Upper lobe of right lung (tissue), 1 donor: ENCODE data around the gene CDC42. TPM values are rescaled to one million over a fixed set of nuclear protein-coding genes. Genes with fewer than 3 reads are reported as not detected.

Source experiments
- ATAC-seq: fragments of 200-7000 bp; cut with Tn5 transposase; one replicate; pipeline ENCODE4 v1.9.1; 2020; ENCODE audit warnings: mild to moderate bottlenecking, moderate library complexity
- DNase-seq: peaks from one replicate; pipeline ENCODE4 v3.0.0-alpha.2; 2020
- H3K27ac ChIP-seq: fragments of 200-600 bp; one replicate; pipeline ENCODE4 v1.8.0; 2022
- H3K27me3 ChIP-seq: fragments of 200-600 bp; one replicate; pipeline ENCODE4 v1.8.0; 2022; ENCODE audit warnings: mild to moderate bottlenecking
- H3K36me3 ChIP-seq: fragments of 200-600 bp; one replicate; pipeline ENCODE4 v1.8.0; 2022
- H3K4me1 ChIP-seq: fragments of 200-600 bp; one replicate; pipeline ENCODE4 v1.8.0; 2022
- H3K4me3 ChIP-seq: fragments of 200-600 bp; one replicate; pipeline ENCODE4 v1.8.0; 2022; ENCODE audit warnings: mild to moderate bottlenecking
- H3K9me3 ChIP-seq: fragments of 200-600 bp; one replicate; pipeline ENCODE4 v1.8.0; 2022
- intact Hi-C: fragments of 100-400 bp; cut with DNase I; formaldehyde crosslinking; loops from one replicate; pipeline ENCODE4 v1.11.0; 2022
- total RNA-seq: library from RNA; stranded (reverse); fragmentation: NEBNext Ultra II Directional; extraction: Animal tissue kit (Norgen Biotek cat#: 25700); gene quantifications from one replicate; pipeline ENCODE4 v1.2.1, GENCODE V29; 2021
- TF ChIP-seq, protein P1 (sequence below): fragments of 200-600 bp; IDR thresholded peaks from one replicate; pipeline ENCODE4 v1.8.0; 2022; ENCODE audit warnings: antibody characterized with exemption
- donor health status: DM: no; HTN: yes; CAD: no; lungs with severe emphysema.

Gene CDC42
- total RNA-seq, 1 donor from 2014 or later, result 234 TPM

DNA sequence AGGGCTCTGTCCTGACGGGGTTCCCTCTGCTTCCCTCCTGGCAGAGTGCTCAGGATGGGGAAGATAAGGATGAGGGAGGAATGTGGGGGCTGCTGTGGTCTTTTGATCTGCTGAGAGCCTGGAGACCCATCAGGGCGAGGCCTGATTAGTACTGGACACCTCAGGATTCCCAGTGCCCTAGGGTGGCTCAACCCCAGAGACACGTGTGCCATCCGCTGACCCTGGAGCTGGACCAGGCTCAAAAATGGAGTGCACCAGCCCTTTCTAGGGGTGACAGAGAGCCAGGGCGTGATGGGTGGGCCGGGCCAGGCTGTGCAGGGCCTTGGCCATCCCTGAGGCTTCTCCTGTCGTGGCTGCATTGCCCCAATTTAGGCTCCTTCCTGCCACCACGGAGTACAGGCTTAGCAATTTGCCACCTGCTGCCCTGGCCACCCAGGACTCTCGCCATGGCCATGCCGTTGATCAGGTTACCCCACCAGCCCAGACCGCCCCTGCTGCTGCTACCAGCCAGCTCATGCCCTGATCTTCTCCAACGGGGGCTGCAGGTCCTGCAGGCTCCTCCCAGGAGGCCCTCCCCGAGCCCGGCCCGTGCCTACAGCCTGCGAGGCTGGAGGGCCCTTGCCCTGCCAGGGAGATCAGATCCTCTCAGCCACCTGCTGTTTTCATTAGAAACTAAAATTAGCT, 80.9 kb downstream of the CDC42 start:
- Histone ChIP-seq H3K36me3 (no peaks in the 10 kb centered on the region), H3K27ac (no peak overlapping the region), H3K27me3 (no peaks in the 10 kb centered on the region), H3K4me3 (no peak overlapping the region), H3K9me3 (no peaks in the 10 kb centered on the region), H3K4me1 (no peaks in the 10 kb centered on the region)
- DNase-seq (no peak), ATAC-seq (no peak)
- intact Hi-C loops, result no loop called here
- TF ChIP-seq, protein P1, sequence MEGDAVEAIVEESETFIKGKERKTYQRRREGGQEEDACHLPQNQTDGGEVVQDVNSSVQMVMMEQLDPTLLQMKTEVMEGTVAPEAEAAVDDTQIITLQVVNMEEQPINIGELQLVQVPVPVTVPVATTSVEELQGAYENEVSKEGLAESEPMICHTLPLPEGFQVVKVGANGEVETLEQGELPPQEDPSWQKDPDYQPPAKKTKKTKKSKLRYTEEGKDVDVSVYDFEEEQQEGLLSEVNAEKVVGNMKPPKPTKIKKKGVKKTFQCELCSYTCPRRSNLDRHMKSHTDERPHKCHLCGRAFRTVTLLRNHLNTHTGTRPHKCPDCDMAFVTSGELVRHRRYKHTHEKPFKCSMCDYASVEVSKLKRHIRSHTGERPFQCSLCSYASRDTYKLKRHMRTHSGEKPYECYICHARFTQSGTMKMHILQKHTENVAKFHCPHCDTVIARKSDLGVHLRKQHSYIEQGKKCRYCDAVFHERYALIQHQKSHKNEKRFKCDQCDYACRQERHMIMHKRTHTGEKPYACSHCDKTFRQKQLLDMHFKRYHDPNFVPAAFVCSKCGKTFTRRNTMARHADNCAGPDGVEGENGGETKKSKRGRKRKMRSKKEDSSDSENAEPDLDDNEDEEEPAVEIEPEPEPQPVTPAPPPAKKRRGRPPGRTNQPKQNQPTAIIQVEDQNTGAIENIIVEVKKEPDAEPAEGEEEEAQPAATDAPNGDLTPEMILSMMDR, result no peak

DNA sequence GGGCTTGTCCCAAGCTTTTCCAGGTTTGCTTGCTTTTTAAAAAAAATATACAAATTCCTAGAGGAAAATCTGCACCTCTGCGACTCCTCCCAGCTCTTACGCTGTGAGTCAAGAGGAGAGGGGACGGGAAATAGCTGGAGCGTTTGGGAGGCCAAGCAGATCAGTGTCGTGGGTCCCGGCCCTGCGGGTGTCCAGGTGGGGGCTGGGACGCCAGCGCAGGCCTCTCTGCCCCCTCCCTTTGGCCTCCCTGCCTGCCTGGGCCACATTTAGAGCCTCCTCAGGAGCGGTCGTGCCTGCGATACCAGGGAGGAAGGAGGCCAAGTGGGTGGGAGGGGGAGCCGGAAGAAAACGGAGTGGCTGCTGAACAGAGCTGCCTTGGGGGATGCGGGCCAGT, 81.4 kb downstream of the CDC42 start:
- no peak overlapping the region for H3K27ac ChIP-seq
- intact Hi-C loops, result no loop called here

DNA sequence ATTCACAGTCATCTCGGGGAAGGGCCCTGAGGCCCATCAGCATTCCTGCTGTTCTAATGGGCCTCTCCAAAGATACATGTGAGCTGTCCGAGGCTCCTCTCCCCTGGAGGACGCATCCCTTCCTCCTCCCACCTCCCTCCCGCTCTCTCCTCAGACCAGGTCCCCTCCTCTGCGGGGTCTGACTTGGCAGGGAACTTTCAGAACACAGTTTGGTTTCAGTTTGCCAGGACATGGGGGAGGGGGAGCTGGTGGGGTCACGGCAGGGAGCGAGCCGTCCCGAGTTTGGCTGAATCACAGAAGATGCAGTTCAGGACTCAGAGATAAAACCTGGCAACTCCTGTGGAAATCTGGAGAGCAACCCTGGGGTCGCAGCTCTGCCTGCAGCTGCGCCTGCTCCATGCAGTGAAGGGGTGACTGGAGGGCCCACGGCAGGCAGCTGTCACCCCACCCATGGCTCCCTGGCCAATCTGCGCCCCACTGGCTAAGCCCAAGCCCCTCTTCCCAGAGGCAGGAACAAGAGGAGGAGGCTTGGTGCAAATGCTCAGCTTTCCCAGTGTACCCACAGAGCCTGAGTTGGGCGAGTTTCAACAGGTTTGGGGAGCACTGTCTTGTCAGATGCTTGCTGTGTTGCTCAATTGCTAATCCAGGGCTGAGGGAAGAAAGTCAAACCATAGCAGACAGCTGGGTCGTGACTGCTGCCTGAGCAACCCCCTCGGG, 84.7 kb downstream of the CDC42 start:
- DNase-seq (no peak), ATAC-seq (no peak)
- no peak overlapping the region for H3K27ac ChIP-seq
- no peaks in the 10 kb centered on the region for H3K9me3 ChIP-seq
- H3K36me3 ChIP-seq, result no peaks in the 10 kb centered on the region
- H3K4me1 ChIP-seq, result peaks cover 11% of the 10 kb centered on the region
- TF ChIP-seq, protein P1, result no peak
- H3K4me3 ChIP-seq, result no peak overlapping the region
- intact Hi-C loops, result no loop called here
- H3K27me3 ChIP-seq, result peaks cover 4% of the 10 kb centered on the region

More for the DNA sequence above, 81.4 kb downstream of the CDC42 start:
- ATAC-seq (no peak), DNase-seq (no peak)
- Histone ChIP-seq H3K9me3 (no peaks in the 10 kb centered on the region), H3K36me3 (no peaks in the 10 kb centered on the region), H3K27me3 (no peaks in the 10 kb centered on the region), H3K4me1 (no peaks in the 10 kb centered on the region), H3K4me3 (no peak overlapping the region)
- TF ChIP-seq, protein P1, result no peak

DNA sequence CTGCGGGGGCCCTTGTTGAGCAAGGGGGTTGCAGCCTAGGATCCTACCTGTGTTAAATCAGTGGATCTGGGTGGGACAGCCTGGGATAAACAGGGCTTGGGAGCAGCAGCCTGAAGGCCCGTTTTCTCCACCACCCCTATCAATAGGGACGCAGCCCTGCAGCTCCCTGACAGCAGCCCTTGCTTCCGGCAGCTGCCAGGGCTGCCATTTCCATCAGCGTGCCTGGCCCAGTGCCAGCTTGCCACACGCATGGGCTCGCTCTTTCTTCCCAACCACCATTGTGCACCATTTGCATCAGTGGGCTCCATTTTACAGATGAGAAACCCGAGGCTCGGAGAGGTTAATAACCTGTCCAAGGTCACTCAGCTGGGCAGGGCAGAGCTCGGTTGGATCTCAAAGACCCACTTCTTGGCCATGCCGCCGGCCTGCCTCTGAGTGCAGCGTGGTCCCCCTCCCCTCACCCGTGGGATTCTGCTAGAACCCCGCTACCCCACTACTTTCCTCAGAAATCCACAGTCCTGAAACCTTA, 86.6 kb downstream of the CDC42 start:
- no peak for DNase-seq
- H3K27me3 ChIP-seq, result peaks cover 11% of the 10 kb centered on the region
- no peaks in the 10 kb centered on the region for H3K36me3 ChIP-seq
- H3K9me3 ChIP-seq, result no peaks in the 10 kb centered on the region
- TF ChIP-seq, protein P1, result no peak
- H3K4me1 ChIP-seq, result peaks cover 13% of the 10 kb centered on the region
- intact Hi-C loops, result no loop called here
- H3K4me3 ChIP-seq, result no peak overlapping the region
- ATAC-seq, result no peak
- no peak overlapping the region for H3K27ac ChIP-seq

DNA sequence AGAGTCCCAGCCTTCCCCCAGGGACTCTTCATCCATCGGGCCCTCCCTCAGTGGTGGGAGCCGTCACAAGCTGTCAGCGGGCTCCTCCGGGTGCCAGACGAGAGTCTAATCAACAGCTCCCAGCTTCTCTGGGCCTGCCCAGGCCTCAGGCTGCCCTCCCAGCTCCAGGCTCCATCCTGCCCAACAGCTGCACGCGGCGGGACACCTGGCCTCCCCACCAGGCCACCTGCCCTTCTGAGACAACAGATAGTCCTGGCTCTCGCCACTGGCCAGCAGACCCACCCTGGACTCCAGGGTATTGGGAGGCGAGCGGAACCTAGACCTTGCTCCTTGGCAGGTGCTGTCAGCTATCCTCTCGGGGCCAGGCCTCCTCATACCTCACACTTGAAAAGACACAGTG, 87.3 kb downstream of the CDC42 start:
- TF ChIP-seq, protein P1, result no peak
- Histone ChIP-seq H3K4me3 (no peak overlapping the region), H3K27me3 (peaks cover 18% of the 10 kb centered on the region), H3K36me3 (no peaks in the 10 kb centered on the region), H3K27ac (no peak overlapping the region), H3K9me3 (no peaks in the 10 kb centered on the region), H3K4me1 (peaks cover 13% of the 10 kb centered on the region)
- DNase-seq (no peak), ATAC-seq (no peak)
- intact Hi-C loops, result no loop called here

Other genes with a start within 250 kb of the CDC42 start
- 0.38 TPM for gene LDLRAD2, start 240.4 kb upstream of the CDC42 start, total RNA-seq
- 393 TPM for gene HSPG2, start 115.4 kb upstream of the CDC42 start, total RNA-seq
- not detected for gene CELA3B, start 75.7 kb upstream of the CDC42 start, total RNA-seq
- not detected for gene CELA3A, start 51.1 kb upstream of the CDC42 start, total RNA-seq
- 1.8 TPM for gene WNT4, start 90.4 kb downstream of the CDC42 start, total RNA-seq